Jurkat, Clone E6-1 (cell line): ENCODE results near the gene NUFIP1.
"Not testable (repeated sequence)": the region's sequence is repeated elsewhere in the genome, so short reads cannot be mapped to it uniquely, and the experiment has no call there.

Source experiments
- DNase-seq: peaks from one replicate; pipeline ENCODE4 v3.0.0-alpha.2; 2011; ENCODE audit warnings: low read depth, low spot score
- H3K4me3 ChIP-seq: 2 replicates; pipeline ENCODE4 v1.5.1; 2011; ENCODE audit warnings: mild to moderate bottlenecking, low read length, control low read depth, moderate library complexity

Gene NUFIP1

DNA sequence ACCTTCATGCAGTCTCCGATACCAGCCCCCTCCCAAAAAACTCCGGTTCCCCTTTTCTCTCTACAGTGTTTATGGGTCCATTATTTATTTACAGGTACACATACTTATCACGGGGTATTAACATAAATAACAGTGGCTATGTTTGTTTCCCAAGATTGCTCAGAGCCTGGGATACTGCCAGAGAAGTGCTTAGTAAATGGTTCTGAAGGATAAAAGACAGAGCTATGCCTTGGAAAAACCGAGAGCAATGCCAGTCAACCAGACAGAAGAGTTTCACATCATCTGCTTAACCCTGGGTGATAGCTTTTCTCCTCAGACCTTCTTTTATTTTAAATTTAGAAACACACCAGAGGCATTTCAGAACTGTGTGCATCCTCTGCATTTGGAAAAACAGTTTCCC is 61.3 kb downstream of the NUFIP1 start:
- no peak overlapping the region for H3K4me3 ChIP-seq
- no peak for DNase-seq

GRCh38 chr13:44921931-44922758 is 67.1 kb downstream of the NUFIP1 start:
- H3K4me3 ChIP-seq = no peak overlapping the region
- DNase-seq = no peak

DNA sequence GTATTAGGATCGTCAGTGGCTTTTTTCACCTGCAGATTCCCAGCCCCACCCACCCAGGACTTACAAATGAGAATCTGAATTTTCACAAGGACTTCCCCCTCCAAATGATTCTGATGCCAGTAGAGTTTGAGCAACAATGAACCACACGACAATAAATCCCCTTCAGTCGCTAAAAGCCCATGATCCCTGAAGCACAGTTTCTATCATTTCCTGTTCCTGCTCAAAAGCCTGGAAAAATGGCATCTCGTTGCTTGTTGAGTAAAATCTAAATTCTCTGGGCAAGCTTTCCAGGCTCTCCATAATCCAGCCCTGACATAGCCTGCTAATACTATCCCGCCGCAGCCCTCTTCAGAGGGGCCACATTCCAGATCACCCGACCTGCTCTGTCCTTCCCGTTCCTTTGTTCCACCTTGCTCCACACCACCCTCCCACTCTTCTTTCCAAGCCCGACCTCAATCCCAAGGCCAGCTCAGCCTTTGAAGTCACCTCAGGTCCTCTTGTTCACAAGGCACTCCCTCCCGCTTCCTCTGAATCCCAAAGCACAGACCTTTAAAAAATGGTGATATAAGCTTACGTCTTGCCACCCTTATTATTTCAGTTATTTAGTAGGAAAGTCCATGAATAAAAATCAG is 67.9 kb downstream of the NUFIP1 start:
- DNase-seq = no peak
- no peak overlapping the region for H3K4me3 ChIP-seq

- H3K4me3 ChIP-seq = no peak overlapping the region
- no peak for DNase-seq
These were observed 69.3 kb downstream of the NUFIP1 start for GRCh38 chr13:44920013-44920412.

DNA sequence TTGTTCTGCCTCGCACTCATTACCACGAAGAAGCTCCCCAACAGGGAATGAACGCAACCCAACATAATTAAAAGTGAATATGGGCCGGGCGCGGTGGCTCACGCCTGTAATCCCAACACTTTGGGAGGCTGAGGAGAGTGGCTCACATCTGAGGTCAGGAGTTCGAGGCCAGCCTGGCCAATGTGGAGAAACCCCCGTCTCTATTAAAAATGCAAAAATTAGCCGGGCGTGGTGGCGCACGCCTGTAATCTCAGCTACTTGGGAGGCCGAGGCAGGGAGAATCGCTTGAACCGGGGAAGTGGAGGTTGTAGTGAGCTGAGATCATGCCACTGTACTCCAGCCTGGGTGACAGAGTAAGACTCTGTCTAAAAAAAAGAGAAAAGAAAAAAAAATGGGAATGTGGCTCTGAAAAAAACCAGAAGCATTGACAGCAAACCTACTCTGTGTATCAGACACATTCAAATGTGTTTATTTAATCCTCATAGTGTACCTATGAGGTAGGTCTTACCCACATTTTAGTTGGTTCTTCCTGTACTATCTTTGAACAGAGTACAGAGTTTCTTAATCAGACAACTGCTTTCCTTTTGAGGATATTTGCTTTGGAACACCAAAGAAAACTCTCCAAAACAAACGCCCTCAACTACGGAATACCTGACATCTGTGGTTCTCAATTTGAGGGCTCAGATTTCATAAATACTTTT is 70.0 kb downstream of the NUFIP1 start:
- no peak overlapping the region for H3K4me3 ChIP-seq
- no peak for DNase-seq

- no peak for DNase-seq
- H3K4me3 ChIP-seq = peak overlapping the region; percentile 49
These were observed 70.8 kb downstream of the NUFIP1 start for GRCh38 chr13:44918326-44919103.

DNA sequence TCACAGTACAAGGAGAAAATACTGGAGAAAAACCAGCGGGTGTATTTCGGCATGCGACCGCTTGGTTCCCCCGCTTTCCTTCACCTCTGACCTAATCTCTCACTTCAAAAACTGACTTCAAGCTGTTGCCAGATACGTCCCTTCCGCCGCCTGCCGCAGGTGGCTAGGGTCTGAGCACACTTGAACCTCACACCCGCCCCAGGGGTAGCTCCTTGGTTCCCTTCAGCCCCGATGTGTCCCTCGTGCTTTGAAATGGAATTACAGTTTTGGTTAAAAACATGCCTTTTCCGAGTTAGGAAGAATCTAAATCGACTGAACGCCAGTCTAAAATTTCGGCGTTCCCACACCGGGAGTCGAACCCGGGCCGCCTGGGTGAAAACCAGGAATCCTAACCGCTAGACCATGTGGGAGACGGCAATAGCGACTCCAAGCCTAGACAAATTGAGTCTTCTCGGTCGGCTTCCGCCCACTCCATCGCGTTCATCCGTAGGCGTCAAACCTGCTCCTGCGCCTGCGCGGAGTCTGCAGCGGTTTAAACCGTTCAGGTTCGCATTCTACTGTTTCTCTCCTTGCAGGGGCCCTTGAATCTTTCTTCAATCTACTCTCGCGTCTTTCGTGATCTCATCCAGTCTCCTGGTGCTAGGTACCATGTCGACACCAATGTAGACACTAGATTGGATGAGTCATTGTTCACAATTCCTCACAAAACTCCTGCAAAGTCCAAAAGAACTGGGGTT is 71.5 kb downstream of the NUFIP1 start:
- peak; percentile 95 for DNase-seq
- peak overlapping the region; percentile 49 for H3K4me3 ChIP-seq

- H3K4me3 ChIP-seq = no peak overlapping the region
- DNase-seq = no peak
These were observed 76.8 kb downstream of the NUFIP1 start for GRCh38 chr13:44912278-44913016.

- DNase-seq = no peak
- H3K4me3 ChIP-seq = no peak overlapping the region
These were observed 80.6 kb downstream of the NUFIP1 start for GRCh38 chr13:44908712-44909111.

- H3K4me3 ChIP-seq = no peak overlapping the region
- no peak for DNase-seq
These were observed 81.0 kb downstream of the NUFIP1 start for GRCh38 chr13:44908266-44908665.

DNA sequence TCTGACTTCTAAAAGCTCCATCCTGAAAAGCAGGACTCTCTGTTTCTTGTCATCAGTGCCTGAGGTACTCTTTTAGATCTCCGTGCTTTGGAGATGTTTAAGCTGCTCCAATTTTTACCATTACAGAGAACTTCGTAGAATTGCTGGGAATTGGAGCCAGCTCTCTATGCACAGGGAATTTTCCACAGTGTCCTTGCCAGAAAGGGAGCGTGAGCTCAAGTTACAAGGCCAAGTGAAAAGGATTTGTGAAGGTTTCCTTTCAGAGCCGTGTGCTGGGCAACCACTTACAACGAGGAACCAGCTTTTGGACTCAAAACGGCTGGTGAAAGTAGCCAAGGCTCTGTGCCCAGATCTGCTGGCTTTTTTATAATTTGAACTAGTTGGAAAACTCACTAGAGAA is 82.6 kb downstream of the NUFIP1 start:
- H3K4me3 ChIP-seq = no peak overlapping the region
- no peak for DNase-seq

DNA sequence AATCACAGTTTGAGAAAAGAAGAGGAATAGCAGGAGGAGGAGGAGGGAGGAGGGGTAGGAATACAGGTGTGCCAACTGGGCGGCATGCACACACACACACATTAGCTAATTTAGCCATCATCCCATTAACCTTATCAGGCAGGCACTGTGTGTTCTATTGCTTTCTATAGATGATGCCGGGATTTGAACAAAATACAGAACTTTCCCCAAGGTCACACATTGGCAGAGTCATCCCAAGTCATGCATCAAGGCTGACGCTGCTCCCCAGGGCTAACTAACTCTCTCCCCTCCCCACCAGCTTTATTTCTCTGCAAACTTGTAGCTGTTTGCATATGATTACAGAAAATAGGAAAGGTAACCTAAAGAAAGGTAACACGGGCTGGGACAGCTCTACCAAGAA is 83.0 kb downstream of the NUFIP1 start:
- no peak for DNase-seq
- H3K4me3 ChIP-seq = no peak overlapping the region

DNA sequence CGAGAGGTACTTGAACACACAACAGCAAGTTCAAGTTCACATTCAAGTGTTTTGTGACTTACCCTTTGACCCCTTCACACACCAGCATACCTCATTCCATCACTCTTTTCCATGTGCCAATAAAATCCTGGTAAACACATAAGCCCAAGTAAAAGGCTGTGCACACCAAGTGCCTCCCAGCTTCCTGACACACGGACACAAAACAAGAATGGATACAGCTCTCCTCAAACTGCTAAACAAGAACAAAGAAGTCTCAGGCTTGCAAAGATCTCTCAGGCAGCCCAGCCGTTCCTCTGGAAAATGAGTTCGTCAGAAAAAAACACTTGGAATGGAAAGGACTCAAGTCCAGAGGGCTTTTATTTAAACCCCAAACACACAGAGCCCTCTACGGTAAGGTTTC is 83.7 kb downstream of the NUFIP1 start:
- no peak overlapping the region for H3K4me3 ChIP-seq
- DNase-seq = no peak

DNA sequence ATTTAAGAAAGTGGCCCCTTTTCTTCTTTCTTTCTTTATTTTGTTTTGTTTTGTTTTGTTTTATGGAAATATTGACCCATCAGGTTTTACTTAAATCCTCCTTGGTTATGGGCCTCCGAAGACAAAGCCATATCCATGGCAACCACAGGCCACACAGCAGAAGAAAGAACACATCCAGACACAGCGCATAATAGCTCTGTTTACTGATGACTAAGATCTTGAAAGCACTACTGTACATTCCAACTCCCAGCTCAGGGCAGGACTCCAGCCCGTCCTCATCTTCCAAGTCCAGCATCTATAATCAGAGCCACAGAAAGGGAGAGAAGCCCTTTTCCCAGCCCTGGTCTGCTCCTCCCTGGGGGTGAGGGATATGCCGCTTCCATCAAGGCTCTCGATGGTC is 84.3 kb downstream of the NUFIP1 start:
- H3K4me3 ChIP-seq = no peak overlapping the region
- DNase-seq = no peak

DNA sequence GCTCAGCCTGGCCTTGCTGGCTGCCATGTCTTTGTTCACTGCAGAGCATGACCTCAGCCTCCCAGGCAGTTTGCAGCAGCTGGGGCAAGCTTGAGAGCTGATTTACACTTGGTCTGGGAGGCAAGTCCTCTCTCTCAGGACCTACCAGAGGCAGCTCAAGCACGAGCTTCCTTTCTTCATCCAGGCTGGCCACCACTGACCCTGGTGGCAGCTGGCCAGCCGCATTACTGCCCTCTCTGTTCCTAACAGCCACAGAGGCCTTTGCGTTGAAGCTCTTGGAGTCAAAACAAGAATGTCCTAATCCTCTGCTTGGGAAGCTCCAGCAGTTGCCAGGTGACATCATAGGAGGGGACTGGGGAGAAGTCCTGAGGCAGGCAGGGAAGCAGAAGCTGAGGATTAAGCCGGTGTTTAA is 85.7 kb downstream of the NUFIP1 start:
- no peak overlapping the region for H3K4me3 ChIP-seq
- no peak for DNase-seq

GRCh38 chr13:44902738-44903137 is 86.5 kb downstream of the NUFIP1 start:
- DNase-seq = no peak

GRCh38 chr13:44899967-44900366 is 89.3 kb downstream of the NUFIP1 start:
- DNase-seq = no peak
- no peak overlapping the region for H3K4me3 ChIP-seq

More at GRCh38 chr13:44902738-44903137, 86.5 kb downstream of the NUFIP1 start:
- H3K4me3 ChIP-seq = no peak overlapping the region

DNA sequence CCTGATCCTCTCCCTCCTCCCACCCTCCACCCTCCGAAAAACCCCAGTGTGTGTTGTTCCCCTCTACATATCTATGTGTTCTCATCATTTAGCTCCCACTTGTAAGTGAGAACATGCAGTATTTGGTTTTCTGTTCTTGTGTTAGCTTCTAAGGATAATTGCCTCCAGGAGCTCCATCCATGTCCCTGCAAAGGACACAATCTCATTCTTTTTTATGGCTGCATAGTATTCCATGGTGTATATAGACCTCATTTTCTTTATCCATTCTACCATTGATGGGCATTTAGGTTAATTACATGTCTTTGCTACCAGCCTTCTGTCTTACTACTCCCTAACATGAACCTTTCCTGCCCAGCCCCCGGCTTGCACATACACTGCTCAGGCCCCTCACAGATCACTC is 91.0 kb downstream of the NUFIP1 start:
- not testable (repeated sequence) for DNase-seq, H3K4me3 ChIP-seq
